ENCODE data around the gene CALM3. TPM values are rescaled to one million over a fixed set of nuclear protein-coding genes. Genes with fewer than 3 reads are reported as not detected.

Gene CALM3
- total RNA-seq, 2 donors from 2014 or later: 160 to 236 TPM

GRCh38 chr19:46580247-46580646, 20.9 kb upstream of the CALM3 start:
- H3K4me3 Mint-ChIP-seq: no peak overlapping the region
- no peaks in the 10 kb centered on the region for H3K36me3 Mint-ChIP-seq (ENCODE audit: low read depth)
- DNase-seq: no peak
- ATAC-seq: no peak
- no peak overlapping the region for H3K27ac Mint-ChIP-seq
- peaks cover 8% of the 10 kb centered on the region for H3K4me1 Mint-ChIP-seq
- H3K27me3 Mint-ChIP-seq: no peaks in the 10 kb centered on the region
- H3K9me3 ChIP-seq (ENCODE audit: control insufficient read depth, low read length, poor library complexity, severe bottlenecking): no peaks in the 10 kb centered on the region

GRCh38 chr19:46585539-46585938, 15.6 kb upstream of the CALM3 start:
- no peaks in the 10 kb centered on the region for H3K27me3 Mint-ChIP-seq
- no peak overlapping the region for H3K4me3 Mint-ChIP-seq
- no peaks in the 10 kb centered on the region for H3K9me3 ChIP-seq (ENCODE audit: control insufficient read depth, low read length, poor library complexity, severe bottlenecking)
- ATAC-seq (no peak), DNase-seq (no peak)
- H3K36me3 Mint-ChIP-seq (ENCODE audit: low read depth): no peaks in the 10 kb centered on the region
- H3K4me1 Mint-ChIP-seq: peaks cover 5% of the 10 kb centered on the region
- H3K27ac Mint-ChIP-seq: no peak overlapping the region

GRCh38 chr19:46586294-46586693, 14.8 kb upstream of the CALM3 start:
- peaks cover 5% of the 10 kb centered on the region for H3K4me1 Mint-ChIP-seq
- no peaks in the 10 kb centered on the region for H3K9me3 ChIP-seq (ENCODE audit: control insufficient read depth, low read length, poor library complexity, severe bottlenecking)
- no peak overlapping the region for H3K4me3 Mint-ChIP-seq
- ATAC-seq (no peak), DNase-seq (no peak)
- no peak overlapping the region for H3K27ac Mint-ChIP-seq
- no peaks in the 10 kb centered on the region for H3K36me3 Mint-ChIP-seq (ENCODE audit: low read depth)
- H3K27me3 Mint-ChIP-seq: no peaks in the 10 kb centered on the region

GRCh38 chr19:46587861-46588260, 13.3 kb upstream of the CALM3 start:
- DNase-seq (no peak), ATAC-seq (no peak)
- Mint-ChIP-seq H3K36me3 (ENCODE audit: low read depth) (no peaks in the 10 kb centered on the region), H3K27ac (no peak overlapping the region), H3K4me1 (peaks cover 5% of the 10 kb centered on the region), H3K27me3 (no peaks in the 10 kb centered on the region), H3K4me3 (no peak overlapping the region)
- no peaks in the 10 kb centered on the region for H3K9me3 ChIP-seq (ENCODE audit: control insufficient read depth, low read length, poor library complexity, severe bottlenecking)

- DNase-seq: no peak
- H3K9me3 ChIP-seq (ENCODE audit: control insufficient read depth, low read length, poor library complexity, severe bottlenecking): no peaks in the 10 kb centered on the region
- no peak overlapping the region for H3K4me3 Mint-ChIP-seq
- ATAC-seq: no peak
- peaks cover 2% of the 10 kb centered on the region for H3K4me1 Mint-ChIP-seq
- no peaks in the 10 kb centered on the region for H3K36me3 Mint-ChIP-seq (ENCODE audit: low read depth)
- H3K27me3 Mint-ChIP-seq: no peaks in the 10 kb centered on the region
- H3K27ac Mint-ChIP-seq: no peak overlapping the region
Measured at GRCh38 chr19:46591254-46591653, 9.9 kb upstream of the CALM3 start.

GRCh38 chr19:46591870-46592269, 9.3 kb upstream of the CALM3 start:
- no peaks in the 10 kb centered on the region for H3K9me3 ChIP-seq (ENCODE audit: control insufficient read depth, low read length, poor library complexity, severe bottlenecking)
- no peaks in the 10 kb centered on the region for H3K36me3 Mint-ChIP-seq (ENCODE audit: low read depth)
- no peak for DNase-seq
- ATAC-seq: no peak
- no peaks in the 10 kb centered on the region for H3K27me3 Mint-ChIP-seq
- peaks cover 2% of the 10 kb centered on the region for H3K4me1 Mint-ChIP-seq
- H3K27ac Mint-ChIP-seq: no peak overlapping the region
- no peak overlapping the region for H3K4me3 Mint-ChIP-seq

GRCh38 chr19:46596008-46596407, 5.1 kb upstream of the CALM3 start:
- no peaks in the 10 kb centered on the region for H3K9me3 ChIP-seq (ENCODE audit: control insufficient read depth, low read length, poor library complexity, severe bottlenecking)
- no peak for DNase-seq
- no peak overlapping the region for H3K27ac Mint-ChIP-seq
- no peak overlapping the region for H3K4me3 Mint-ChIP-seq
- H3K36me3 Mint-ChIP-seq (ENCODE audit: low read depth): peaks cover 3% of the 10 kb centered on the region
- no peaks in the 10 kb centered on the region for H3K27me3 Mint-ChIP-seq
- no peak for ATAC-seq
- H3K4me1 Mint-ChIP-seq: peaks cover 10% of the 10 kb centered on the region

GRCh38 chr19:46598372-46598917, 2.7 kb upstream of the CALM3 start:
- DNase-seq (no peak), ATAC-seq (no peak)
- H3K4me1 Mint-ChIP-seq: peaks cover 23% of the 10 kb centered on the region
- H3K27me3 Mint-ChIP-seq: no peaks in the 10 kb centered on the region
- peaks cover 7% of the 10 kb centered on the region for H3K36me3 Mint-ChIP-seq (ENCODE audit: low read depth)
- H3K4me3 Mint-ChIP-seq: no peak overlapping the region
- no peaks in the 10 kb centered on the region for H3K9me3 ChIP-seq (ENCODE audit: control insufficient read depth, low read length, poor library complexity, severe bottlenecking)
- no peak overlapping the region for H3K27ac Mint-ChIP-seq

GRCh38 chr19:46599716-46600373, 1.3 kb upstream of the CALM3 start:
- H3K27me3 Mint-ChIP-seq: no peaks in the 10 kb centered on the region
- peak overlapping the region; percentile 99 for H3K27ac Mint-ChIP-seq
- no peaks in the 10 kb centered on the region for H3K9me3 ChIP-seq (ENCODE audit: control insufficient read depth, low read length, poor library complexity, severe bottlenecking)
- H3K36me3 Mint-ChIP-seq (ENCODE audit: low read depth): peaks cover 7% of the 10 kb centered on the region
- peaks cover 25% of the 10 kb centered on the region for H3K4me1 Mint-ChIP-seq
- DNase-seq: no peak
- ATAC-seq: no peak
- H3K4me3 Mint-ChIP-seq: peak overlapping the region; percentile 96

GRCh38 chr19:46600384-46601317, 479 bp upstream of the CALM3 start:
- peak; percentile 94 to 98 (median 94) for DNase-seq
- H3K36me3 Mint-ChIP-seq (ENCODE audit: low read depth): peaks cover 7% of the 10 kb centered on the region
- H3K4me1 Mint-ChIP-seq: peaks cover 25% of the 10 kb centered on the region

GRCh38 chr19:46602392-46603194, 1.5 kb downstream of the CALM3 start:
- DNase-seq: no peak

More at GRCh38 chr19:46600384-46601317, 479 bp upstream of the CALM3 start:
- H3K9me3 ChIP-seq (ENCODE audit: control insufficient read depth, low read length, poor library complexity, severe bottlenecking): no peaks in the 10 kb centered on the region
- H3K27ac Mint-ChIP-seq: peak overlapping the region; percentile 99
- no peaks in the 10 kb centered on the region for H3K27me3 Mint-ChIP-seq
- peak overlapping the region; percentile 96 for H3K4me3 Mint-ChIP-seq
- ATAC-seq: peak; percentile 88

GRCh38 chr19:46603195-46603637, 2.1 kb downstream of the CALM3 start:
- DNase-seq: no peak

More at GRCh38 chr19:46602392-46603194, 1.5 kb downstream of the CALM3 start:
- Mint-ChIP-seq H3K27me3 (no peaks in the 10 kb centered on the region), H3K27ac (peak overlapping the region; percentile 99), H3K4me1 (peaks cover 30% of the 10 kb centered on the region), H3K4me3 (peak overlapping the region; percentile 96), H3K36me3 (ENCODE audit: low read depth) (peaks cover 7% of the 10 kb centered on the region)
- ATAC-seq: no peak
- H3K9me3 ChIP-seq (ENCODE audit: control insufficient read depth, low read length, poor library complexity, severe bottlenecking): no peaks in the 10 kb centered on the region

More at GRCh38 chr19:46603195-46603637, 2.1 kb downstream of the CALM3 start:
- no peak for ATAC-seq
- H3K27me3 Mint-ChIP-seq: no peaks in the 10 kb centered on the region
- H3K9me3 ChIP-seq (ENCODE audit: control insufficient read depth, low read length, poor library complexity, severe bottlenecking): no peaks in the 10 kb centered on the region
- H3K4me3 Mint-ChIP-seq: peak overlapping the region; percentile 96
- H3K4me1 Mint-ChIP-seq: peaks cover 32% of the 10 kb centered on the region
- H3K36me3 Mint-ChIP-seq (ENCODE audit: low read depth): peaks cover 10% of the 10 kb centered on the region
- peak overlapping the region; percentile 99 for H3K27ac Mint-ChIP-seq
